Natural killer cell (primary cell): ENCODE measurements around the gene NRDE2. TPM values are rescaled to one million over a fixed set of nuclear protein-coding genes. Genes with fewer than 3 reads are reported as not detected.
"Not testable (repeated sequence)": the region's sequence is repeated elsewhere in the genome, so short reads cannot be mapped to it uniquely, and the experiment has no call there.

Experiments used
- ATAC-seq, 3 donors: fragments of 150-1000 bp in 2 of 3; fragments of 200-7000 bp in 1 of 3; cut with Tn5 transposase; 1 replicate in 1 of 3; 2 replicates in 2 of 3; pipeline ENCODE4 v1.10.0; 2021; ENCODE audit warnings: mild to moderate bottlenecking in 2 of 3, moderate library complexity in 2 of 3
- DNase-seq, 2 donors: peaks; one replicate each; pipeline versions ENCODE4 v3.0.0 to v3.0.0-alpha.2; 2013 to 2021; ENCODE audit warnings: mixed read lengths in 1 of 2
- H3K27ac ChIP-seq: one replicate; pipeline ENCODE4 v1.5.1; 2013; ENCODE audit warnings: mild to moderate bottlenecking, low read length
- H3K27me3 ChIP-seq: one replicate; pipeline ENCODE4 v1.6.1; 2013; ENCODE audit warnings: low read length; ENCODE audit not compliant: control insufficient read depth, insufficient read depth
- H3K36me3 ChIP-seq: one replicate; pipeline ENCODE4 v1.6.1; 2013; ENCODE audit warnings: low read length; ENCODE audit not compliant: control insufficient read depth, insufficient read depth
- H3K4me1 ChIP-seq: one replicate; pipeline ENCODE4 v1.6.1; 2013; ENCODE audit warnings: low read length; ENCODE audit not compliant: control insufficient read depth, insufficient read depth
- H3K4me3 ChIP-seq: one replicate; pipeline ENCODE4 v1.5.1; 2013; ENCODE audit warnings: low read length
- H3K9me3 ChIP-seq: one replicate; pipeline ENCODE4 v1.6.1; 2013; ENCODE audit warnings: low read length; ENCODE audit not compliant: control insufficient read depth, insufficient read depth
- H3K27ac Mint-ChIP-seq, 2 donors: one replicate each; pipeline ENCODE4 v1.8.0; 2022; ENCODE audit warnings: mild to moderate bottlenecking in 2 of 2, mixed read lengths in 2 of 2, moderate library complexity in 1 of 2
- H3K27me3 Mint-ChIP-seq, 2 donors: one replicate each; pipeline ENCODE4 v1.8.0; 2022; ENCODE audit warnings: low read depth in 2 of 2, mixed read lengths in 2 of 2
- H3K36me3 Mint-ChIP-seq: one replicate; pipeline ENCODE4 v1.8.0; 2022; ENCODE audit warnings: mixed read lengths
- H3K4me1 Mint-ChIP-seq, 2 donors: one replicate each; pipeline ENCODE4 v1.8.0; 2022; ENCODE audit warnings: mixed read lengths in 2 of 2
- H3K4me3 Mint-ChIP-seq: one replicate; pipeline ENCODE4 v1.8.0; 2022; ENCODE audit warnings: mild to moderate bottlenecking, moderate library complexity, mixed read lengths
- H3K9me3 Mint-ChIP-seq, 2 donors: one replicate each; pipeline ENCODE4 v1.8.0; 2022; ENCODE audit warnings: mixed read lengths in 2 of 2
- WGBS: methylation state at CpG from one replicate; pipeline ENCODE4 v1.1.7; 2013; ENCODE audit warnings: missing lambda C conversion rate; ENCODE audit not compliant: insufficient coverage; 5-methylcytosine and 5-hydroxymethylcytosine counted together
- intact Hi-C: fragments of 100-400 bp; cut with micrococcal nuclease; formaldehyde crosslinking; loops from one replicate; pipeline ENCODE4 v1.14.2; 2022
- total RNA-seq, 4 donors: library from RNA; stranded (reverse); fragments of 120-200 nt in 1 of 4; gene quantifications; one replicate each; pipeline versions ENCODE4 v1.2.3 to v1.2.4, GENCODE V29; 2013 to 2022
- TF ChIP-seq, protein P1 (sequence below): fragments of 200-600 bp; IDR thresholded peaks from one replicate; pipeline ENCODE4 v1.8.0; 2022; ENCODE audit warnings: antibody characterized with exemption

NRDE2 gene
- total RNA-seq, 3 donors from 2014 or later (not counting 1 experiment from before 2014, with no cell fraction given) = 32.6 to 46.3 (median 40.7) TPM

GRCh38 chr14:90253826-90254225, 77.9 kb downstream of the NRDE2 start:
- H3K27ac Mint-ChIP-seq = no peak overlapping the region
- H3K4me1 Mint-ChIP-seq = peaks cover 30 to 31% of the 10 kb centered on the region in 2 donors
- H3K9me3 Mint-ChIP-seq = no peaks in the 10 kb centered on the region
- no peaks in the 10 kb centered on the region for H3K36me3 Mint-ChIP-seq
- H3K4me1 ChIP-seq = peaks cover 6% of the 10 kb centered on the region
- H3K4me3 Mint-ChIP-seq = no peak overlapping the region
- H3K36me3 ChIP-seq = no peaks in the 10 kb centered on the region
- H3K27ac ChIP-seq = no peak overlapping the region
- H3K27me3 Mint-ChIP-seq = peaks cover 21 to 25% of the 10 kb centered on the region in 2 donors
- TF ChIP-seq, protein P1, sequence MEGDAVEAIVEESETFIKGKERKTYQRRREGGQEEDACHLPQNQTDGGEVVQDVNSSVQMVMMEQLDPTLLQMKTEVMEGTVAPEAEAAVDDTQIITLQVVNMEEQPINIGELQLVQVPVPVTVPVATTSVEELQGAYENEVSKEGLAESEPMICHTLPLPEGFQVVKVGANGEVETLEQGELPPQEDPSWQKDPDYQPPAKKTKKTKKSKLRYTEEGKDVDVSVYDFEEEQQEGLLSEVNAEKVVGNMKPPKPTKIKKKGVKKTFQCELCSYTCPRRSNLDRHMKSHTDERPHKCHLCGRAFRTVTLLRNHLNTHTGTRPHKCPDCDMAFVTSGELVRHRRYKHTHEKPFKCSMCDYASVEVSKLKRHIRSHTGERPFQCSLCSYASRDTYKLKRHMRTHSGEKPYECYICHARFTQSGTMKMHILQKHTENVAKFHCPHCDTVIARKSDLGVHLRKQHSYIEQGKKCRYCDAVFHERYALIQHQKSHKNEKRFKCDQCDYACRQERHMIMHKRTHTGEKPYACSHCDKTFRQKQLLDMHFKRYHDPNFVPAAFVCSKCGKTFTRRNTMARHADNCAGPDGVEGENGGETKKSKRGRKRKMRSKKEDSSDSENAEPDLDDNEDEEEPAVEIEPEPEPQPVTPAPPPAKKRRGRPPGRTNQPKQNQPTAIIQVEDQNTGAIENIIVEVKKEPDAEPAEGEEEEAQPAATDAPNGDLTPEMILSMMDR = no peak
- no peaks in the 10 kb centered on the region for H3K9me3 ChIP-seq
- H3K27me3 ChIP-seq = peaks cover 2% of the 10 kb centered on the region
- WGBS = 87% methylated on average over 6 of the region's 8 CpGs
- no peak for DNase-seq
- no peak for ATAC-seq
- intact Hi-C loops = no loop called here
- no peak overlapping the region for H3K4me3 ChIP-seq

GRCh38 chr14:90248594-90248993, 83.1 kb downstream of the NRDE2 start:
- Mint-ChIP-seq H3K9me3 (no peaks in the 10 kb centered on the region), H3K27me3 (peaks cover 14 to 21% of the 10 kb centered on the region in 2 donors), H3K27ac (no peak overlapping the region), H3K4me1 (no peaks in the 10 kb centered on the region), H3K4me3 (no peak overlapping the region), H3K36me3 (no peaks in the 10 kb centered on the region)
- 93% methylated on average over 2 of the region's 2 CpGs for WGBS
- no peak overlapping the region for H3K4me3 ChIP-seq
- peaks cover 4% of the 10 kb centered on the region for H3K27me3 ChIP-seq
- ATAC-seq = no peak
- no peak for DNase-seq
- TF ChIP-seq, protein P1 = no peak
- H3K4me1 ChIP-seq = no peaks in the 10 kb centered on the region
- no peaks in the 10 kb centered on the region for H3K9me3 ChIP-seq
- H3K36me3 ChIP-seq = no peaks in the 10 kb centered on the region
- H3K27ac ChIP-seq = no peak overlapping the region
- intact Hi-C loops = no loop called here

DNA sequence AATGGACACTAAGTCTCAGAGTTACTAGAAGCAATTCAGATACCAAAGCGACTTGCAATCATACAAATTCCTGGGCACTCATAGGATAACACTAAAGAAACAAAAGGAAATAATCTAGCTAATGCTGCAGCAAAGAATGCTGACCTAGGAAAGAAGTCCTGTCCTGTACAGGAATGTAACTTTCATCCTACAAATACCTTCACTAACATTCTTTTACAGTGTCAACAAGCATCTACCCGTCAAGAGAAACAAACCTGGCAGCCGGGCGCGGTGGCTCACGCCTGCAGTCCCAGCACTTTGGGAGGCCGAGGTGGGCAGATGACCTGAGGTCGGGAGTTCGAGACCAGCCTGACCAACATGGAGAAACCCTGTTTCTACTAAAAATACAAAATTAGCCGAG, 84.3 kb downstream of the NRDE2 start:
- H3K36me3 Mint-ChIP-seq, H3K4me1 ChIP-seq, H3K4me1 Mint-ChIP-seq, H3K4me3 ChIP-seq, DNase-seq, H3K36me3 ChIP-seq, H3K9me3 Mint-ChIP-seq, intact Hi-C loops, H3K9me3 ChIP-seq, ATAC-seq, H3K4me3 Mint-ChIP-seq, H3K27me3 ChIP-seq, H3K27ac ChIP-seq, H3K27ac Mint-ChIP-seq: not testable (repeated sequence)
- WGBS = 89% methylated on average over 10 of the region's 10 CpGs
- H3K27me3 Mint-ChIP-seq = peaks cover 14 to 17% of the 10 kb centered on the region in 2 donors

DNA sequence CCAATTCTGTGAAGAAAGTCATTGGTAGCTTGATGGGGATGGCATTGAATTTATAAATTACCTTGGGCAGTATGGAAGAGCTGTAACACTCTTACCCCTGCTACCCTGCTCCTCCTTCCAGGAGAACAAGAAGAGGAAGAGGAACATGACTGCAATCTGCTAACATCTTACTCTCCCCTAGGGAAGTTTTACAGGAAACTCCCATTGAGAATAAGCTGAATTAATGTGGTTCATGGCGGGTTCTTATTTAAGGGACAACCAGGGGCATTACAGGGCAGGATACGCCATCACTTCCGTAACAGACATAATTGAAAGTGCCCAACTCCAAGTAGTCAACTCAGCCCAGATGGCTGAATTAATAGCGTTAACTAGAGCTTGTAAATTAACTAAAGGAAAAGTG, 84.8 kb downstream of the NRDE2 start:
- WGBS = 92% methylated on average over 4 of the region's 4 CpGs
- intact Hi-C loops = no loop called here
- H3K36me3 ChIP-seq = no peaks in the 10 kb centered on the region
- H3K4me1 ChIP-seq = no peaks in the 10 kb centered on the region
- no peaks in the 10 kb centered on the region for H3K4me1 Mint-ChIP-seq
- H3K4me3 Mint-ChIP-seq = no peak overlapping the region
- H3K27ac Mint-ChIP-seq = no peak overlapping the region
- H3K9me3 ChIP-seq = no peaks in the 10 kb centered on the region
- H3K4me3 ChIP-seq = no peak overlapping the region
- peaks cover 2% of the 10 kb centered on the region for H3K27me3 ChIP-seq
- H3K27me3 Mint-ChIP-seq = peaks cover 14% of the 10 kb centered on the region in 2 donors
- no peak for DNase-seq
- TF ChIP-seq, protein P1 = no peak
- ATAC-seq = no peak
- H3K9me3 Mint-ChIP-seq = no peaks in the 10 kb centered on the region
- no peak overlapping the region for H3K27ac ChIP-seq
- no peaks in the 10 kb centered on the region for H3K36me3 Mint-ChIP-seq
